Measurements from ENCODE around the gene SUPT5H. TPM values are rescaled to one million over a fixed set of nuclear protein-coding genes. Genes with fewer than 3 reads are reported as not detected.

SUPT5H gene
- total RNA-seq, 1 donor from 2014 or later = 200 TPM

DNA sequence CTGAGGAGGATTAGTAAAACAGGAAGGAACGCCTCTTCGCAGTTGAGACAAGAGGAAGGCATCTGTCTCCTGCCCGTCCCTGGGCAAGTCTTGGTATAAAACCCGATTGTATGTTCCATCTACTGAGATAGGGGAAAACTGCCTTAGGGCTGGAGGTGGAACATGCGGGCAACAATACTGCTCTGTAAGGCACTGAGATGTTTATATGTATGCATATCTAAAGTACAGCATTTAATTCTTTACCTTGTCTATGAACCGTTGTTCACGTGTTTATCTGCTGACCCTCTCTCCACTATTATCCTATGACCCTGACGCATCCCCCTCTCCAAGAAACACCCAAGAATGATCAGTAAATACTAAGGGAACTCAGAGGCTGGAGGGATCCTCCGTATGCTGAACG is 34.5 kb downstream of the SUPT5H start:
- no peak for TF ChIP-seq CTCF (IDR thresholded peaks at IDR 0.05)
- POLR2A ChIA-PET = interaction anchor here (0.6 to 1.2 kb wide), 7 partner anchors 19 to 611 kb away, joined by 3 to 18 read pairs (median 7); partner anchors contain the start of genes DLL3, MED29, PAF1 and RPS16
- H3K9me3 Mint-ChIP-seq = no peaks in the 10 kb centered on the region
- DNase-seq (no peak), ATAC-seq (ENCODE audit: low read depth) (no peak)
- H3K27me3 Mint-ChIP-seq = no peaks in the 10 kb centered on the region
- peak overlapping the region; percentile 91 for H3K4me3 Mint-ChIP-seq
- intact Hi-C loops (cut with micrococcal nuclease) = loop anchor here (1.0 to 2.0 kb wide), 5 partner anchors 19 to 138 kb away; partner anchors contain the start of genes DLL3, MED29, PAF1 and PLEKHG2
- CTCF ChIA-PET = no interaction called here
- peak overlapping the region; percentile 47 for H3K27ac Mint-ChIP-seq
- peaks cover 40% of the 10 kb centered on the region for H3K36me3 Mint-ChIP-seq (ENCODE audit: low read depth)
- peaks cover 25% of the 10 kb centered on the region for H3K4me1 Mint-ChIP-seq

- peak within 1 kb of the TSS; percentile 91 for H3K4me3 Mint-ChIP-seq
- ChIA-PET CTCF (no interaction called here), POLR2A (interaction anchor here (0.6 to 1.2 kb wide), 7 partner anchors 18 to 611 kb away, joined by 3 to 18 read pairs (median 7); partner anchors contain the start of genes DLL3, MED29, PAF1 and RPS16)
- ATAC-seq (ENCODE audit: low read depth) (peak; percentile 99), DNase-seq (peak; percentile 98)
- intact Hi-C loops (cut with micrococcal nuclease) = loop anchor here (1.0 to 2.0 kb wide), 5 partner anchors 18 to 138 kb away; partner anchors contain the start of genes DLL3, MED29, PAF1 and PLEKHG2
- no peaks in the 10 kb centered on the region for H3K27me3 Mint-ChIP-seq
- peaks cover 41% of the 10 kb centered on the region for H3K36me3 Mint-ChIP-seq (ENCODE audit: low read depth)
- TF ChIP-seq CTCF (IDR thresholded peaks at IDR 0.05) = no peak
- H3K9me3 Mint-ChIP-seq = no peaks in the 10 kb centered on the region
- peak within 1 kb of the TSS; percentile 85 for H3K27ac Mint-ChIP-seq
- peaks cover 25% of the 10 kb centered on the region for H3K4me1 Mint-ChIP-seq
Observed at GRCh38 chr19:39480337-39481228, 35.2 kb downstream of the SUPT5H start, which contains the start of gene TIMM50. TIMM50 (plus strand) TSS chr19:39480838; CDS start chr19:39480854, 16 bp downstream.

- TF ChIP-seq CTCF (IDR thresholded peaks at IDR 0.05) = no peak
- Mint-ChIP-seq H3K4me1 (peaks cover 25% of the 10 kb centered on the region), H3K36me3 (ENCODE audit: low read depth) (peaks cover 39% of the 10 kb centered on the region), H3K27me3 (no peaks in the 10 kb centered on the region), H3K4me3 (peak overlapping the region; percentile 91), H3K9me3 (no peaks in the 10 kb centered on the region), H3K27ac (peak overlapping the region; percentile 70)
- ATAC-seq (ENCODE audit: low read depth) (no peak), DNase-seq (no peak)
- POLR2A ChIA-PET = interaction anchor here (1.0 to 1.2 kb wide), 3 partner anchors 32 to 46 kb away, joined by 7 to 18 read pairs (median 7); partner anchors contain the start of genes RPS16 and SUPT5H
- intact Hi-C loops (cut with micrococcal nuclease) = loop anchor here (2.0 kb wide), 1 partner anchor 18 kb away; the partner anchor contains the start of gene DLL3
- CTCF ChIA-PET = no interaction called here
Observed at GRCh38 chr19:39481229-39481545, 35.8 kb downstream of the SUPT5H start.

DNA sequence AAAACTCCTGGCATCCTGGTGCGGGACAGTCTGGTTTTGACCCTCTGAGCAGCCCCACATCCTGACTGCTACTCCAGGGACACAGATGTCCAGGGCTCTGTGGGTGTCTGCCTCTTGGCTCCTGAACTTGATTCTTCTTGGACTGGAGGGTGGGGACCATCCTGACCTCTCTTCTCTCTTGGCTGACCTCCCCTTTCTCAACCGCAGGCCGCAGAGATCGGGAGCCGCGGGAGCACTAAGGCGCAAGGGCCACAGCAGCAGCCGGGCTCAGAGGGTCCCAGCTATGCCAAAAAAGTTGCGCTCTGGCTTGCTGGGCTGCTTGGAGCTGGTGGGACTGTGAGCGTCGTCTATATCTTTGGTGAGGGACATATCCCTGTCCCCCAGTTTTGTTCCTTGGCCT is 36.3 kb downstream of the SUPT5H start:
- intact Hi-C loops (cut with micrococcal nuclease) = loop anchor here (2.0 kb wide), 1 partner anchor 17 kb away; the partner anchor contains the start of gene DLL3
- Mint-ChIP-seq H3K4me3 (peak overlapping the region; percentile 91), H3K4me1 (peaks cover 25% of the 10 kb centered on the region), H3K9me3 (no peaks in the 10 kb centered on the region), H3K27me3 (no peaks in the 10 kb centered on the region), H3K36me3 (ENCODE audit: low read depth) (peaks cover 39% of the 10 kb centered on the region), H3K27ac (peak overlapping the region; percentile 70)
- DNase-seq (no peak), ATAC-seq (ENCODE audit: low read depth) (no peak)
- ChIA-PET POLR2A (no interaction called here), CTCF (interaction anchor here (0.6 kb wide), 1 partner anchor 70 kb away, joined by 3 read pairs; no protein-coding TSS in a partner anchor)
- no peak for TF ChIP-seq CTCF (IDR thresholded peaks at IDR 0.05)

GRCh38 chr19:39483141-39483540 is 37.8 kb downstream of the SUPT5H start:
- peaks cover 25% of the 10 kb centered on the region for H3K4me1 Mint-ChIP-seq
- ChIA-PET CTCF (no interaction called here), POLR2A (no interaction called here)
- H3K27me3 Mint-ChIP-seq = no peaks in the 10 kb centered on the region
- TF ChIP-seq CTCF (IDR thresholded peaks at IDR 0.05) = no peak
- DNase-seq = no peak
- intact Hi-C loops (cut with micrococcal nuclease) = no loop called here
- ATAC-seq (ENCODE audit: low read depth) = no peak
- peaks cover 42% of the 10 kb centered on the region for H3K36me3 Mint-ChIP-seq (ENCODE audit: low read depth)
- no peak overlapping the region for H3K27ac Mint-ChIP-seq
- peak overlapping the region; percentile 19 for H3K4me3 Mint-ChIP-seq
- no peaks in the 10 kb centered on the region for H3K9me3 Mint-ChIP-seq
